ENCODE measurements around the gene NFYB.
"Not testable (repeated sequence)": the region's sequence is repeated elsewhere in the genome, so short reads cannot be mapped to it uniquely, and the experiment has no call there.

NFYB gene

GRCh38 chr12:104122298-104122697, 15.7 kb downstream of the NFYB start:
- peaks cover 28 to 61% (median 44%) of the 10 kb centered on the region in 5 donors for H3K36me3 ChIP-seq (ENCODE audit: control insufficient read depth in 5 of 5, insufficient read depth in 5 of 5, low read length in 5 of 5)

DNA sequence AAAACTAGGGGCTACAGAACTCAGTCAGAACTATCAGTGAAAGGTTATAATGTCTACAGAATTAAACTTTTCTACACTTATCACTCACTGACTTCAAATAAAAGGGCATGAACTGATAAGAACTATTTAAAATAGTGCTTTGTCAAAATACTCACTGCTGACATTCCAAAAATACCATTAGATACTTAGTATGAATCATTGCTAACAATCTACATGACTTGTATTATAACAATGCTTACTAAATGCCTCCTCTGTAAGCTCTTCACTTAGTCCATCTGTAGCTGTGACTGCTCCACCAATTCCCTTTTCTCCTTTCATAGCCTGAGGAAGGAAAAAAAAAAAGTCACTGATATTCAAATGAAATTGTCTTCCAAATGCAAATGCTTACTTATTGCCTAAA, 17.0 kb downstream of the NFYB start:
- H3K27ac ChIP-seq (ENCODE audit: low read depth, low read length): no peak overlapping the region
- no peak overlapping the region for H3K9ac ChIP-seq (ENCODE audit: low read length in 5 of 5)
- no peak overlapping the region for H3K4me3 ChIP-seq (ENCODE audit: low read depth in 1 of 5, low read length in 5 of 5)
- no peaks in the 10 kb centered on the region for H3K27me3 ChIP-seq (ENCODE audit: control insufficient read depth in 5 of 5, insufficient read depth in 4 of 5, low read length in 5 of 5)
- H3K9me3 ChIP-seq (ENCODE audit: control insufficient read depth in 5 of 5, low read length in 5 of 5): no peaks in the 10 kb centered on the region
- peaks cover 0 to 1% (median 0%) of the 10 kb centered on the region in 5 donors for H3K4me1 ChIP-seq (ENCODE audit: control insufficient read depth in 5 of 5, insufficient read depth in 5 of 5, low read length in 5 of 5)
- peaks cover 29 to 57% (median 43%) of the 10 kb centered on the region in 5 donors for H3K36me3 ChIP-seq (ENCODE audit: control insufficient read depth in 5 of 5, insufficient read depth in 5 of 5, low read length in 5 of 5)

More at GRCh38 chr12:104122298-104122697, 15.7 kb downstream of the NFYB start:
- Histone ChIP-seq H3K27me3 (ENCODE audit: control insufficient read depth in 5 of 5, insufficient read depth in 4 of 5, low read length in 5 of 5) (no peaks in the 10 kb centered on the region), H3K9ac (ENCODE audit: low read length in 5 of 5) (no peak overlapping the region), H3K4me1 (ENCODE audit: control insufficient read depth in 5 of 5, insufficient read depth in 5 of 5, low read length in 5 of 5) (no peaks in the 10 kb centered on the region), H3K9me3 (ENCODE audit: control insufficient read depth in 5 of 5, low read length in 5 of 5) (no peaks in the 10 kb centered on the region), H3K27ac (ENCODE audit: low read depth, low read length) (no peak overlapping the region), H3K4me3 (ENCODE audit: low read depth in 1 of 5, low read length in 5 of 5) (no peak overlapping the region)

GRCh38 chr12:104115587-104115975, 22.4 kb downstream of the NFYB start:
- Histone ChIP-seq H3K27me3 (ENCODE audit: control insufficient read depth in 5 of 5, insufficient read depth in 4 of 5, low read length in 5 of 5) (no peaks in the 10 kb centered on the region), H3K4me1 (ENCODE audit: control insufficient read depth in 5 of 5, insufficient read depth in 5 of 5, low read length in 5 of 5) (peaks cover 0 to 6% (median 0%) of the 10 kb centered on the region in 5 donors), H3K27ac (ENCODE audit: low read depth, low read length) (peak overlapping the region; percentile 18), H3K9ac (ENCODE audit: low read length in 5 of 5) (peak overlapping the region in 1 of 5 donors; percentile 41), H3K36me3 (ENCODE audit: control insufficient read depth in 5 of 5, insufficient read depth in 5 of 5, low read length in 5 of 5) (peaks cover 9 to 29% (median 23%) of the 10 kb centered on the region in 5 donors), H3K4me3 (ENCODE audit: low read depth in 1 of 5, low read length in 5 of 5) (no peak overlapping the region), H3K9me3 (ENCODE audit: control insufficient read depth in 5 of 5, low read length in 5 of 5) (no peaks in the 10 kb centered on the region)

- not testable (repeated sequence) for H3K27me3 ChIP-seq (ENCODE audit: control insufficient read depth in 5 of 5, insufficient read depth in 4 of 5, low read length in 5 of 5); H3K4me3 ChIP-seq (ENCODE audit: low read depth in 1 of 5, low read length in 5 of 5); H3K4me1 ChIP-seq (ENCODE audit: control insufficient read depth in 5 of 5, insufficient read depth in 5 of 5, low read length in 5 of 5); H3K9me3 ChIP-seq (ENCODE audit: control insufficient read depth in 5 of 5, low read length in 5 of 5); H3K9ac ChIP-seq (ENCODE audit: low read length in 5 of 5)
- peak overlapping the region; percentile 18 for H3K27ac ChIP-seq (ENCODE audit: low read depth, low read length)
- H3K36me3 ChIP-seq (ENCODE audit: control insufficient read depth in 5 of 5, insufficient read depth in 5 of 5, low read length in 5 of 5): peaks cover 9 to 24% (median 17%) of the 10 kb centered on the region in 5 donors
Observed at GRCh38 chr12:104114834-104115586, 23.0 kb downstream of the NFYB start.

DNA sequence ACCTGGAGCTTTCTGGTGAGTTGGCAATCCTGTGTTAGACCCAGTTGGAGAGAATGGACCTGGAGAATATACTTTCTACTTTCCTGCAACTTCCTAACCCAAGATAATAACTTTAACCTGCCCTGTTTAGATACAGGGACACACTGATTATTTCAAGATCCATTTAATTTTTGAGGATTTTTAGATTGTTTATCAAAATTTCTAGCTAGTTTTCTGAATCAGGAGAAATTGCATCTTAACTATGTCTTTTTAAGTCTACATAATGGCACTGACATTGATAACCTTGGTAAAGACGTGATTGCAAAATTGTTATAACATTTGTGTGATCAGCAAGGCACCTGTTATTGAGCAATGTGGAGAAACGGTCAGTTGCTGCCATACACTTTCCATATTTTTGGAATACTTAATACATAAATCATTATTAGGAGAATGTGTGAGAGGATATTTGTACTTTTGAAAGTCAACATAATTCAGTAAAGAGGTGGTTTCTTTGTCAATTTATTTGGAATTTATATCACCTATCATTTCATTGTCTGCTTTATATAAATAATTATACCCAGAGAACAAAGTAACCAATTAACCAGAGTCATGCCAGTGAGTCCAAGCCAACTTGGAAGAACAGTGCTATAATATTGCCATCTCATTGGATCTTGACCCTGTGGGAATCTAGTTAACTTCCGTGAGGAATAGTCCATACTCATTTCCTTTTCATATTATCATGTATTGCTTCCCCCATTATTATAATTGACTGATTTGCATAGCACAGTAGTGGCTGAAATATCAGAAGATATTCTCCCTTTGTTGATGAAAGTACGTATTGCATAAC, 28.4 kb downstream of the NFYB start:
- Histone ChIP-seq H3K36me3 (ENCODE audit: control insufficient read depth in 5 of 5, insufficient read depth in 5 of 5, low read length in 5 of 5) (peaks cover 3 to 7% (median 5%) of the 10 kb centered on the region in 5 donors), H3K4me3 (ENCODE audit: low read depth in 1 of 5, low read length in 5 of 5) (no peak overlapping the region), H3K9ac (ENCODE audit: low read length in 5 of 5) (no peak overlapping the region), H3K9me3 (ENCODE audit: control insufficient read depth in 5 of 5, low read length in 5 of 5) (no peaks in the 10 kb centered on the region), H3K27me3 (ENCODE audit: control insufficient read depth in 5 of 5, insufficient read depth in 4 of 5, low read length in 5 of 5) (no peaks in the 10 kb centered on the region), H3K27ac (ENCODE audit: low read depth, low read length) (no peak overlapping the region), H3K4me1 (ENCODE audit: control insufficient read depth in 5 of 5, insufficient read depth in 5 of 5, low read length in 5 of 5) (peaks cover 0 to 3% (median 0%) of the 10 kb centered on the region in 5 donors)

DNA sequence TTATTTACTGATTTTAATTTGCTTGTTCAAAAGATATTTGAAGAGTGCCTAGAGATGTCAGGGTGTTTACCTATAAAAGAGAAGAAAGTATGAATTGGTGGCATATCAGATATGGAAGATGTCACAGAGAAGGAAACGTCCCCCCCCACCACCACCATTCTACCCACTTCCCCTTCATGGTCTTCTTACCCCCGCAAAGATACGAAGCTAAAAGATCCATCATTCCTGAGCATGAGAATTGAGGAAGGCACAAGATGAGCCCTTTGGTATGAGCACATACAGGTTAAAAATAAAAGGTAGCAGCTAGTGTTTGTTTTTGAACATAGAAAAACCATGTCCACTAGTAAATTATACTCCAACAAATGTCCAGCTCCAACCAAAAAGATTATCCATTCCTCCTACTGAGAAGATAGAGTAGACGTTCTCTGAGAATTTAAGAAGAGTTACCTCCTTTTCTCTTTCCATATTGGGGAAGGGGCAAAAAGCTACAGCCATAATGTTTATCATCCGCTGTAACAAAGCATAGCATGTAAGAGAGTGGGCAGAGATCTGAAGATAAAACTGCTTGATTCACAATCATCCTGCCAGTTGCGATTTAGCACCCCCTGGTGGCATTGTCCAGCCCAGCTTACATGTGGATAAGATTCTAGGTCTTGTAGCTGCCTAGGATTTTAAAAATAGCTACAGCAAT, 29.1 kb downstream of the NFYB start:
- Histone ChIP-seq H3K27me3 (ENCODE audit: control insufficient read depth in 5 of 5, insufficient read depth in 4 of 5, low read length in 5 of 5) (no peaks in the 10 kb centered on the region), H3K9ac (ENCODE audit: low read length in 5 of 5) (no peak overlapping the region), H3K4me3 (ENCODE audit: low read depth in 1 of 5, low read length in 5 of 5) (no peak overlapping the region), H3K27ac (ENCODE audit: low read depth, low read length) (no peak overlapping the region), H3K9me3 (ENCODE audit: control insufficient read depth in 5 of 5, low read length in 5 of 5) (no peaks in the 10 kb centered on the region), H3K36me3 (ENCODE audit: control insufficient read depth in 5 of 5, insufficient read depth in 5 of 5, low read length in 5 of 5) (peaks cover 2 to 12% (median 3%) of the 10 kb centered on the region in 5 donors), H3K4me1 (ENCODE audit: control insufficient read depth in 5 of 5, insufficient read depth in 5 of 5, low read length in 5 of 5) (peaks cover 0 to 3% (median 0%) of the 10 kb centered on the region in 5 donors)

GRCh38 chr12:104106965-104107364, 31.0 kb downstream of the NFYB start:
- Histone ChIP-seq H3K9me3 (ENCODE audit: control insufficient read depth in 5 of 5, low read length in 5 of 5) (no peaks in the 10 kb centered on the region), H3K36me3 (ENCODE audit: control insufficient read depth in 5 of 5, insufficient read depth in 5 of 5, low read length in 5 of 5) (peaks cover 11 to 24% (median 11%) of the 10 kb centered on the region in 5 donors), H3K4me3 (ENCODE audit: low read depth in 1 of 5, low read length in 5 of 5) (no peak overlapping the region), H3K4me1 (ENCODE audit: control insufficient read depth in 5 of 5, insufficient read depth in 5 of 5, low read length in 5 of 5) (peaks cover 0 to 3% (median 0%) of the 10 kb centered on the region in 5 donors), H3K27me3 (ENCODE audit: control insufficient read depth in 5 of 5, insufficient read depth in 4 of 5, low read length in 5 of 5) (no peaks in the 10 kb centered on the region), H3K9ac (ENCODE audit: low read length in 5 of 5) (no peak overlapping the region), H3K27ac (ENCODE audit: low read depth, low read length) (no peak overlapping the region)

GRCh38 chr12:104105461-104105860, 32.5 kb downstream of the NFYB start:
- H3K9ac ChIP-seq (ENCODE audit: low read length in 5 of 5): no peak overlapping the region
- no peaks in the 10 kb centered on the region for H3K9me3 ChIP-seq (ENCODE audit: control insufficient read depth in 5 of 5, low read length in 5 of 5)
- H3K4me1 ChIP-seq (ENCODE audit: control insufficient read depth in 5 of 5, insufficient read depth in 5 of 5, low read length in 5 of 5): peaks cover 0 to 3% (median 0%) of the 10 kb centered on the region in 5 donors
- H3K4me3 ChIP-seq (ENCODE audit: low read depth in 1 of 5, low read length in 5 of 5): no peak overlapping the region
- H3K36me3 ChIP-seq (ENCODE audit: control insufficient read depth in 5 of 5, insufficient read depth in 5 of 5, low read length in 5 of 5): peaks cover 14 to 31% (median 21%) of the 10 kb centered on the region in 5 donors
- H3K27ac ChIP-seq (ENCODE audit: low read depth, low read length): no peak overlapping the region
- H3K27me3 ChIP-seq (ENCODE audit: control insufficient read depth in 5 of 5, insufficient read depth in 4 of 5, low read length in 5 of 5): no peaks in the 10 kb centered on the region

DNA sequence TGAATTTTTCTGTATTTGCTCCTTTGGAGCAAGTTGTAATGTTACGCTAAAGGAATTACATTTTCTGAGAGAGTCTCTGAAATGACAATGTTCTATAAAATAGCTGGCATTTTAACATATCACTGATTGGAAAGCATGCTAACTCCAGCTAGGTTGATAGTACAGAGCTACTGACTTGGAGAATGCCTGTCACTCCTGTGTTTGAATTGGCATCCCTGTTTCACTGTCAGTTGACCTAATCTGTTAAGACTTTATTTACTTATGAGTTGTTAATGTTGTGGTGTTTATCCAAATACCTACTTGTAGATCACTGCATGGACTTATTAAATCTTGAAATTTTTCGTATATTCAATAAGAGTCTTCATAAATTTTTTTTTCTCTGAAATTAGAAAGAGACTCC, 40.1 kb downstream of the NFYB start:
- no peak overlapping the region for H3K9ac ChIP-seq (ENCODE audit: low read length in 5 of 5)
- H3K27me3 ChIP-seq (ENCODE audit: control insufficient read depth in 5 of 5, insufficient read depth in 4 of 5, low read length in 5 of 5): no peaks in the 10 kb centered on the region
- peaks cover 51 to 76% (median 68%) of the 10 kb centered on the region in 5 donors for H3K36me3 ChIP-seq (ENCODE audit: control insufficient read depth in 5 of 5, insufficient read depth in 5 of 5, low read length in 5 of 5)
- H3K4me3 ChIP-seq (ENCODE audit: low read depth in 1 of 5, low read length in 5 of 5): no peak overlapping the region
- no peaks in the 10 kb centered on the region for H3K4me1 ChIP-seq (ENCODE audit: control insufficient read depth in 5 of 5, insufficient read depth in 5 of 5, low read length in 5 of 5)
- H3K9me3 ChIP-seq (ENCODE audit: control insufficient read depth in 5 of 5, low read length in 5 of 5): no peaks in the 10 kb centered on the region
- H3K27ac ChIP-seq (ENCODE audit: low read depth, low read length): no peak overlapping the region

All from subcutaneous abdominal adipose tissue (tissue), 5 donors.